NCI-H2196 treated with DMSO at 0.1 percent for 48 hours (cell line): Measurements from ENCODE around the gene C1orf105.
"Not testable (repeated sequence)": the region's sequence is repeated elsewhere in the genome, so short reads cannot be mapped to it uniquely, and the experiment has no call there.

Experiments
- DNase-seq: peaks from one replicate; lab custom pipeline; 2025; ENCODE audit not compliant: unreplicated experiment; lab: John Stamatoyannopoulos, UW

The C1orf105 gene

DNA sequence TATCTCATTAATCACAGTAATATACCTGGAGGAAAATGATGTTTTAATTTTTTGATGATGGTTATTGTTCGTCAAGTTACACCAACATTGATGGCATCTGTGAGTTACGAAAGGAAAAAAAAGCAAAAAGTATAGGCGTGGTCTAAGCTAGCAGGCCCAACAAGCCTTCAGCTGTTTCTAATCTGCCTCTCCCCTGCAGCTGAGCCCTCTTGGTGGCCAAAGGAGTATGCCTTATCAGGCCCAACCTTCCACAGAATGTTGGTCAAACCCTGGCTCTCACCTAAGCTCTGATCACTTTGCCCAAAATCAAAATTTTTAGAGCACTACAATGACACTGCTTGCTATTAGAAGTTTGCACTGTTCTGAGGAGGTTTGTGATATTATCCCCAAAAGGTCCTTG lies 4.9 kb downstream of the C1orf105 start:
- DNase-seq: no peak

DNA sequence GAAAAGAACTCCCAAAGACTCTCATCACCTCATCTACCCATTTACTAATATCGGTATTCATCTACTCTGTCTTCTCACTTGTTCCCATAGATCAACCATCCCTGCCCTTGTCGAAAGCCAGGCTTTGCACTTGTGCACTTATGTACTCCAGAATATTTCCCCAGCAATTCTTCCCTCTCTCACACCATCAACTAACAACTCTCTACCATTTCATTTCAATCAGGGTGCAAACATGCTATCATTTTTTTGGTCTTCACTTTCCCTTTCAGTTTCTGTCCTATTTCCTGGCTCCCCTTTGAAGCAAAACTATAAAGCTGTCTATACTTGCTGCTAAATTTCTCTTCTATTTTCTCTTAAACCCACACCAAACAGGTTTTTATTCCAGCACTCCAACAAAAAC lies 6.7 kb downstream of the C1orf105 start:
- DNase-seq: no peak

DNA sequence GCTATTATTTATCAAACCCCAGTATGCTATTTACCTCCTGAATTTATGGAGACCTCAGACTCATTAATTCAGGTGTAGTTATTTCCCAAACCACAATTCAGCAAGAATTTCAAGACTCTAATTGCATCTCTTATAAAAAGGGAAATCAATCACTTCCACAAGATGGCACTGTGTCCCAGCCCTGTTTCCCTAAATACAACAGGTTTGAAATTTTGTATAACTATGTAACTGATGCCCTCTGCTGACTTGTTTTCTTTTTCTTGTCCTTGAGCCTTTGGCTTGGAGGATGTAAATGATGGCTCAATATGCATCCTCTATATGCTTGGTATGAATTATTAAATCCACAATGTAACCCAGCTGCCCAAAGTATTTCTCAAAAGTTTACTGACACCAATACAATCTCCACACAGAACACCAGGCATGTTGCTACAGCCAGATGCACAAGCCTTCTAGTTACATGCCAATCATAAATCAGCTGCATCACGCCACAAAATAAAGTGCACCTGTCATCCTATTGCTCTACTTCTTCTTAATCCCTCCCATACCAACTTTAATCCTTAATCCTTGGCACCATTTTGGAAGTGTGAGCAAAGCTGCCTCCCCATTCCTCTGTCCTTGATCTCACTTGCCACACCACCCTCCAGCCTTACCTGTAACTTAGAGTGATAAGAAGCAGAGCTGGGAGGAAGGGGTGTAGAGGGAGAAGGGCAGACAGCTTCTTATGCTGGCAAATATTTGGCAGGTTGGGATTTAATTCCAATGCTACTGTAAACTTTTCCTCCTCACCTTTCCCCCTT lies 9.0 kb downstream of the C1orf105 start:
- peak; percentile 2 for DNase-seq

DNA sequence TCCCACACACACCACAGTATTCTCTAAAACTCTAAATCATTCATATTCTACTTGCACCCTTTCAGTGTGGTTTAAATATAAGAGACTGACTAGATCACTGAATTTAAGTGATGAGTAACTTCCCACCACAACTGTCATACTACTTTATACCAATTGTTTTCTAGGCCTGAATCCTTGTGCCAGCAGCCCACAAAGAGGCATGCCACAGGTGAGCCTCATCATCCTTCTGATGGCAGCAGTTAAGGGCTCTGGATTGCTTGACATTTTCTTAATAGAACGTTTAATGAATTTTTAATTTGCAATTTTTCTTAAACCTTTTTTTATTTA lies 9.6 kb downstream of the C1orf105 start:
- DNase-seq: no peak

DNA sequence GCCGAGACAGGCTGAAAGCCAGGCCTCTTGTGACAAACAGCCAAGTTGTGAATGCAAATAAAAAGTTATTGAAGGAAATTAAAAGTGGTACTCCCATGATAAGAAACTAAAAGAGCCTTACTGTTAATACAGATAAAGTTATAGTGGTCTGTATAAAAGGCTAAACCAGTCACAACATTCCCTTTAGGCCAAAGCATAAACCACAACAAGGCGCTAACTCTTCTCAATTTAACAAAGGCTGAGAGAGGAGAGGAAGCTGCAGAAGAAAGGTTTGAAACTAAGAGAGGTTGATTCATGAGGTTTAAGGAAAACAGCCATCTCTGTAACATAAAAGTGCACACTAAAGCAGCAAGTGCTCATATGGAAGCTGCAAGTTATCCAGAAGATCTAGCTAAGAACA lies 10.7 kb downstream of the C1orf105 start:
- no peak for DNase-seq

DNA sequence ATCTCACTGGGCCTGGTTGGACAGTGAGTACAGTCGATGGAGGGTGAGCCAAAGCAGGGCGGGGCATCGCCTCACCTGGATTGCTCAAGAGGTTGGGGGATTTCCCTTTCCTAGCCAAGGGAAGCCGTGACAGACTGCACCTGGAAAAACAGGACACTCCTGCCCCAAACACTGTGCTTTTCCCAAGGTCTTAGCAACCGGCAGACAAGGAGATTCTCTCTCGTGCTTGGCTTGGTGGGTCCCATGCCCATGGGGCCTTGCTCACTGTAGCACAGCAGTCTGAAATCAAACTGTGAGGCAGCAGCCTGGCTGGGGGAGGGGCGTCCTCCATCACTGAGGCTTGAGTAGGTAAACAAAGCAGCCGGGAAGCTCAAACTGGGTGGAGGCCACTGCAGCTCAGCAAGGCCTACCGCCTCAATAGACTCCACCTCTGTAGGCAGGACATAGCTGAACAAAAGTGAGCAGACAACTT lies 11.3 kb downstream of the C1orf105 start:
- no peak for DNase-seq

DNA sequence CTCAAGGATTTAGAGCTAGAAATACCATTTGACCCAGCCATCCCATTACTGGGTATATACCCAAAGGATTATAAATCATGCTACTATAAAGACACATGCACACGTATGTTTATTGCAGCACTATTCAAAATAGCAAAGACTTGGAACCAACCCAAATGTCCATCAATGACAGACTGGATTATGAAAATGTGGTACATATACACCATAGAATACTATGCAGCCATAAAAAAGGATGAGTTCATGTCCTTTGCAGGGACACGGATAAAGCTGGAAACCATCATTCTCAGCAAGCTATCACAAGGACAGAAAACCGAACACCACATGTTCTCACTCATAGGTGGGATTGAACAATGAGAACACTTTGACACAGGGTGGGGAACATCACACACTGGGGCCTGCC lies 16.7 kb downstream of the C1orf105 start:
- not testable (repeated sequence) for DNase-seq

DNA sequence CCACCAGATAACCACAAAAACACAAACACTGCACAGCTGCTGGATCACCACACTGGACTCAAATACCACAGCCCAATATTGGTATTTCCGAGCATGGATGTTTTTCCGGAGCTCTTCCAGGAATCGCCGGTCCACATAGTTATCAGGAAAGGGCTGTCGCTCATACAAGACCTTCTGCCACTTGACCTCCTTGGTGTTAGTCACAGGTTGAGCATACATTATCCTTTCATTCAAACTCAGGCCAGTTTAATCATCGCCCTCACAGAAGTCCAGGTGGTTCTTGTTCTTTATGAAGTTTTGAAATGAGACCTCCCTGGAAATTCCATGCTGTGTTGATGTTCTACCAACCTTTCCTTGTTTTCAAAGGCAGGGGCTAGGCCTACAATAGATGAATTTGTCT lies 21.9 kb downstream of the C1orf105 start:
- no peak for DNase-seq

DNA sequence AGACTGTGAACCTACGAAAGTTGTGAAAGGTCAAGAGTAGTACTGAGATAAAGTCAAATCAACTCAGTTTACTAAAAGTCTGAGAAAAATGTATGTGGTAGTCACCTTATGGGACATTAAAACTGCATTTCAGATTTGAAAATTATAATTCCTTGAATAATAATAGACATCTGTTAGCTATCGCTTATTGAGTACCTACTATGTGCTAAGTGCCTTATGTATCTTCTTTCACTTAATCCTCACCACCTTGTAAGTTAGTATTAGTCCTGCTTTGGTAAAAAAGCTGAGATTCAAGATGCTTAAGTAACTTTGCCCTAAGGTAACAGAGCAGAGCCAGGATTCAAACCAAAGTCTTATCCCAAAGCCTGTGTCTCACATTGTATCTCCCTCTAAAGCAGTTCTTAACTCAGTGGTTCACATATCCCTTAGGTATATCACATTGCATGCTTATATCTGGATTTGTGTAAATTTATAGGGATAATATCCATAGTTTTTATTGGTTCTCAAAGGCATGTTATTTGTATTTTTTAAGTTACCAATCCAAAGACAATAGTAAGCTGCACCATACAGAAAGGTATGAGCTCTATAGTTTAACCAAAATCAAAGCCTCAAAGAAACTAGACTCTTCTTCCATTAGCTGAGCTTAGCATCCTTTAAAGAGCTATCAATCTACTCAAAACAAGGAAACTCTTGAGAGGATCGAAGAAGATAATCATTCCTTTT lies 22.5 kb downstream of the C1orf105 start:
- DNase-seq: no peak

DNA sequence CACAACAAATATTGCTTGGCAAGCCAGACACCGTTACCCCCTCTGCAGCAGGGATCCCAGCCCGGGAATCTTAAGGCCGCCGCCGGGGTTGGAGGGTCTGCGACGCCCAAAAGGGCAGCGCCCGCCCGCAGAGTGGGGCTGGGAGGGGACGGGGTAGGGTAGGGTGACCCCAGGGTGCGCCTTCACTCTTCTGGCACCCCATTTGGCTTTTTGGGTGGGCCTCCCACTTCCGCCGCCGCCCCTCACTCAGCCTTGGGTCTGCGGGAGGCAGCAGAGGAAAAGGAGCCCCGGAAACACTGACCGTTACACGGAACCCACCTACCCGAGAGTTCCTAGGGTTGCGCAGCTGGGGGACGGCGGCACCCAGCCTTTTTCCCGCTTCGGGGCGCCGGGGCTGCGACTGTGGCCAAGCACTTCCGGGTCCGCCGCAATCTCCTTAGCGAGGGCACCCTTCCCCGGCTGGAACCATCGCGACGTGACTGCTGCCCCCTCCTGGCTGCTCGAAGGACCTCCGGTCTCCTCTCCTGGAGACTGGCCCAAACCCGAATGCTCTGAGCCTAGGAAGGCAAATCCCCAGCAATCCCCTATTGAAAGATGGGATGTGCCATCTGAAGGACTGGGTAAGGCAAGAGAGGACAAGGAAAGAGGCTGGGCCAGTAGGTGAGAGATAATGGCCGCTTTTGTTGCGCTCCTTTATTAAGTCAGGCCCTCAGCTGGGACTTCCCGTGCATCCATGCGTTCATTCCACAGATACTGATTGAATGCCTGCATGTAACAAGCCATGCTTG lies 23.4 kb downstream of the C1orf105 start, which contains the start of gene PIGC:
PIGC (minus strand) TSS at position 404 of the 788 bp plus-strand sequence. CDS start 1,447 bp downstream, outside the sequence.
- peak; percentile 87 for DNase-seq

DNA sequence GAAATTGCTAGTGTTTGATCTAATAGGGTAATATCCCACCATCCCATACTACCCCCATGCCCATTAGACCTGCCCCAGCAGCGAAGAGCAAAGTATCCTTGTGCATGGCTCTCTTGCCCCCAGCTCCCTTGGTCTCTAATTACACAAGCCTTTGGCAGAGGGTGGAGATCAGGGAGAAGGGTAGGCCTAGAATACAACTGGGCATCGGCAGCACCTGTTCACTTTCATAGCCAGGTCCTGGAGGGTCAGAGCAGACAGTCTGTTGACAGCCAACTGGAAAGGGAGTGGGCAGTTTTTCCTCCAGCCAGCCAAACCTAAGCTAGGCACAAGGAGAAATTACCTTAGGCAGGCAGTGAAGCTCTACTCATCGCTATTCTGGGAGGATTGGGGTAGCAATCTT lies 26.1 kb downstream of the C1orf105 start:
- DNase-seq: no peak

DNA sequence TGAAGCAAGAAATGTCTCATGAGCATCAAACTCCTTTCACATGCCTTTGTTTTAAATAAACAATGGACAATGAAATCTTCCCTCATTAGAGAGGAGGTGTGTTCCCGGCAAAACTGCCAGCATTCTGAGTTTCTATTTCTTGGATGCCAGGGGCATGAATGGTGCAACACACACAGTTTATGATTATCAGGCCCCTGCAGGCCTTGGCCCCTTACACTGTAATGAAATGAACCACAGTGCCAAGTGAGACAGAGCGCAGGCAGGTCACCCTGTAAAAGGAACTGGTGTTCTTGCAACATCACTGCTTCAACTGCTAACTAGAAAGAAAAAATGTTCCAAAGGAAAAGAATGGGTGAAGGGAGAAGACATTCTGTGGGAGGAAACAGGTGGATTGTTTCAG lies 27.2 kb downstream of the C1orf105 start:
- DNase-seq: no peak

DNA sequence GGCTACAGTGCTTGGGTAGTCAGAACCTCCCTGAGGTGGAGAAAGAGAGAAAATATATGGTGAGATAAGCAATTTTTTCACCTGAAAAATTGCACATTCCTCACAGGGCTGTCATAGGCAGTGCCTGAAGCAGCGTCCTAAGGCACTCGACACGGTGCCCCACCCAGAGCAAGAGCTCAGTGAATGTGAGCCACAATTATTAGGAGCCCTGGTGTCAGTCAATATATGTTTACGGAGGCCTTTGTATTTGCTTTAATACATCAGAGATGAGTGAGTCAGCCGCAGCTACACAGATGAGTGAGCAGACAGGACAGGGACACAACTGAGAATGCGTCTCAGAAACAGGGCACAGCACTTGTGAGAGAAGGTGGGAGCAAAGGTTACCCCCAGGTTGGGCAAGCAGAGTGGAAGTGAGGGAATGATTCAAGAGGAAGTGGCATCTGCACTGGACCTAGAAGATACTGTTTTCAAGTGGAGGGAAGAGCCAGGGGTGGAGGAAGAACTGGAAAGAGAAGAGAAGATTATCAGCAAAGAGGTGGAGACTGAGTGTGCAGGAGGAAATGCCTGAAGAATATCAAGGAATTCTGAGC lies 28.6 kb downstream of the C1orf105 start:
- no peak for DNase-seq

DNA sequence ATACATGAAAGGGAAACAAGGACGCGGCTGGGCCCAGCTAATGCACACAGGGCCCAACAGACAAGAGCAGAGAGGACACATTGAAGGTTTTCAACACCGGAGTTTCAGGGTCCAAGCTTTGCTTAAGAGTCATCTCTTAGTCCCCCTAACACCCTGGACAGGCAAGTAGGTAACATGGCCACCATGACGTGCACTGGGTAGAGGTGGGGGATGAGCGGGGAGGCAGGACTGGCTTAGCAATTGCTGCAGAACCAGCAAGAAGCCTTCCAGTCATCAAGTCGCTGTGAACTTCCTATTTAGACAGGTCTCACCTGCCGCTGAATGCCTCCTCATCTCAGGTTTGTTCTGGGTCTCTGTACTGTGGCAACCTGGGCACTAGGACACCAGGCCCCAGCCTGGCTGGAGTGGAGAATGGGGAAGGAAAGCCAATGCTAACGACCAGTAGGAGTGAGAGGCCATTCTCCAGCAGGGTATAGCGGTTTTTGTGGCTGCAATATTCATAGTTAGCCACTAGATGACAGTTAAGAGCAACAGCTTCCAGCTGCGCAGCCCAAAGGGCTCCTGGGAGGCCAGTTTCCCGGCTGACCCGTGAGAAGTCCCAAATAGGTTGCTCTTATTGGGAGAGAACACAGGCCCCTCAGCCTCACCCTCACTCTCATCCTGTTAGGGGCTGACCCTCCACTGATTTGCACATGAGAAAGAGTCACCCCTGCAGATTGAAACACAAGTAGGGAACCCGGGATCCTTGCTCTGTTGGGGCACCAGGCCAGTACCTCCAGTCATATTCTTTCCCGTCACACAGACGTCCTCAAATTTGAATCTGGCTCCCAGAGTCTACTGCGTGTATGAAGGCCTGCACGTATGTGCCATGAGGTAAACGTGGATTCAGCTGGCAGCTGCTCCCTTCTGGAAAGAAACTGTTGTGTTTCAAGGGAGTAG lies 29.4 kb downstream of the C1orf105 start:
- peak; percentile 5 for DNase-seq

DNA sequence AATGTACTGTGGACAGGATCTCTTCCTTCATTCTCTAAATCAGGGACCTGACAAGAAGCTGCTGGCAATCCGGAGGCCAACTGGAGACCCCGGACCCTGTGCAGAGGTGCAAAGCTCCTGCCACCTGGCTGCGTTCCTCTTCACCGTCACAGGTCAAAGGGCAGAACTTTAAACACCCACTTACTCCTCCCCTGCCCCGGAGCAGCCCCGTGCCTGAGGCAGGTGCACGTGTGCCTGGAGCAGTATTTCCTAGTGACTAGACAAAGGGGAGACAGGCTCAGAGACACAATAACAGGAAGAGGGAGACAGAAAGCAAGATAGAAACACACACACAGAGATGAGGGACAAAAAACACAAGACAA lies 30.0 kb downstream of the C1orf105 start:
- no peak for DNase-seq

DNA sequence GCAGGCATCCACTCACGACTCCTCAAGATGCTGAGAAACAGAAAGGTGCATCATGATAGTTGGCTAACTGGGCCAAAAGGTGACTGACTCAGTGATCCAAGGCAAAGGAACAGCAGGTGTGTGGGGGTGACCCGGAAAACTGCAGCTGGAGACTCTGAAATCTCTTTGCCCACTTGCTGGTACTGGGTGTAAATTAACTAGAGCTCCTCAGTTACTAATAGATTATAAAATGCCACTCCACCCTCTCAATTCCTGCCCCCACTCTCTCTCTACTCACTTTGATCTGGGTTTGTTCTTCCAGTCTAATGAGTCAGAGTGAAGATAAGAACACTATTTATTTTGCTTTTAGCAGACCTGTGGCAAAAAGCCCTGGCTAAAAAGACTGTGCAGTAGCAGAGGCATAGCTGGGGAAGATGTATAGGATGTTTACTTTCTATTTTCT lies 30.5 kb downstream of the C1orf105 start:
- no peak for DNase-seq

DNA sequence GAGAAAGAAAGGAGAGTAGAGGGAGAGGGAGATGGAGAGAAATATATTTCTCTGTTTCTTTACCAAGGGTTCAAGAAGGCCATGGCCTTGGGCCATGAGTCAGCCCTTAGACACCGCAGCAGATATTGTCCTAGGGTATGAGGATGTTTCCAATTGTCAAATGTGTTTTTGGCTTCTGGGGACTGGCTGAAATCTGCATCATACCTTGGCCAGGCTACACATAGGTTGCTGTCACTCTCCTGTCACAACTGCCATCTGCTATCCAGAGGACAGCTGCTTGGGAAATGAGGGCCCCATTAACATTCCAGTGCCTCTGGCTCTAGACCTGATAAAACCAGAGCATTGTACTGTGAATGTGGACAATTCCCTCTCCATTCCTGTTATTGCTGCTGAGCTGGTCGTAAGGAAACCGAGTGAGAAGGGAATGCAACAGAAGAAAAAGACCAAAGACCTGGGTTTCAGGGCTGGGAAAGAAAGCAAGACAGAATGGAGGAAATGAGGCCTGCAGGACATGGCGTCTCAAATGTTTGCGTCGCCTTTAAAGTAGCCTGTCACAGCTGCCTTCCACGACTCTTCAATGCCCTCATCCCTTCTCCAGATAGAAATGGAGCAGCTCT lies 32.2 kb downstream of the C1orf105 start:
- no peak for DNase-seq

DNA sequence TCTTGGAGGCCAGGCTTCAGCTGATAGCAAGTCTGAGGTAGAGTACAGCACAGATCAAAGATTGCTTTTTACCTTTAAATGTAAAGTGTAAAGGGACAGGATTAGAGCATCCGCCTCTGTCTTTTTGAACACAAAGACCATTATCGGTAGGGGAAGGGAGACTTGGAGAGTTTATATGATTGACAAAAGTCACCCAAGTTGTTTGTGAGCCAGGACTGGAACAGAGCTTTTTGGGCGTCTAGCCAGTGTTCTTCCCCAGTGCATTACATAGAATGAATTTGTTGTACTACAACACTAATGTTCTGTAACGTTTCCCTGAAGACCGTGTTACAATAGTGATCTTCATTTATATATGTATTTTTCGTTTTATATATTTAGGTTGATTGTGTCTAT lies 32.7 kb downstream of the C1orf105 start:
- no peak for DNase-seq

DNA sequence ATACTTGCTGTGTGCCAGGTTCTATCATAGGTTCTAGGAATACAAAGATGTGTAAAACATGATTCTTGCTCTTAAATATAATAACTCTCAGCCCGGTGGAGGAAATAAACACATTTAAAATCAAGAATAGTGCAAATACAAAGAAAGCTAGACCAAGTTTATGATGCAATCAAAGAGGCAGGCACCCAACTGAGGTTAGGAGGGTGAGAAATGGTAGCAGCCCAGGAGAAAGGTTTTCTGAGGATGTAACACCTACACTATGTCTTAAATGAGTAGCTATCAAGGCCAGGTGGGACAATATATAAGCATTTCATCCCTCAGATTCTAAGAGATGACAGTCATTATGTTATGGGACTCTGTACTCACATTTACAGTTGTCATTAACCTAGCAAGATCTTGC lies 33.1 kb downstream of the C1orf105 start:
- DNase-seq: no peak

DNA sequence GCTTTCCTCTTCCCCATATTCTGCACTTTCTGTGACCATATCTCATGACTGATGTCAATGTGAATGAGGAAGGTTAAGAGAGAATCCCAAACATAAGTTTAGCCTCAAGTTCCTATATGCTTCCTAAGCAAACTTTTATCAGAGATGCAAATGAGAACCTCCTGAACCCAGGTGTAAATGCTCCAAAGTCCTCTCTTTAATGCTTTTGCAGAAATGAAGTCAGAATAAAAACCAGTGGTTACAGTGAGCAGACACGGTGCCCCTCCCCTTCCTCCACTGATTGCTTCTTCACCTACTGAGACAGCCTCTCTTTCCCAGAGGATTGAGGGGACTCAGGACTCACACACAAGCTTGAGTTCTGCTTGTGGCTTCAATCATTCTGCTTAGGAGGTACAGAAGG lies 35.0 kb downstream of the C1orf105 start:
- DNase-seq: no peak
